HG03060 (cell line): ENCODE results near the gene VDR.
"Not testable (repeated sequence)": the region's sequence is repeated elsewhere in the genome, so short reads cannot be mapped to it uniquely, and the experiment has no call there.

ENCODE experiments used
- ATAC-seq: cut with Tn5 transposase; IDR thresholded peaks from one replicate; pipeline ENCODE4 v1.9.1; 2021; ENCODE audit warnings: low read depth, moderate number of reproducible peaks; ENCODE audit not compliant: unreplicated experiment

VDR gene

GRCh38 chr12:47851303-47851952 is 53.4 kb downstream of the VDR start:
- ATAC-seq = no peak

- ATAC-seq = no peak
Measured at GRCh38 chr12:47850153-47851084, 54.4 kb downstream of the VDR start.

GRCh38 chr12:47849261-47849660 is 55.5 kb downstream of the VDR start:
- no peak for ATAC-seq

- no peak for ATAC-seq
Measured at GRCh38 chr12:47848853-47849252, 55.9 kb downstream of the VDR start.

- ATAC-seq = no peak
Measured at GRCh38 chr12:47846294-47846996, 58.3 kb downstream of the VDR start.

GRCh38 chr12:47845081-47845480 is 59.7 kb downstream of the VDR start:
- no peak for ATAC-seq

- no peak for ATAC-seq
Measured at GRCh38 chr12:47844264-47845019, 60.4 kb downstream of the VDR start.

GRCh38 chr12:47843226-47843980 is 61.4 kb downstream of the VDR start:
- ATAC-seq = no peak

- ATAC-seq = not testable (repeated sequence)
Measured at GRCh38 chr12:47842543-47842942, 62.3 kb downstream of the VDR start.

GRCh38 chr12:47841910-47842309 is 62.9 kb downstream of the VDR start:
- ATAC-seq = no peak

- ATAC-seq = no peak
Measured at GRCh38 chr12:47841501-47841900, 63.3 kb downstream of the VDR start.

- ATAC-seq = no peak
Measured at GRCh38 chr12:47840571-47840970, 64.2 kb downstream of the VDR start.

- no peak for ATAC-seq
Measured at GRCh38 chr12:47839214-47839876, 65.4 kb downstream of the VDR start.

GRCh38 chr12:47838286-47838931 is 66.4 kb downstream of the VDR start:
- ATAC-seq = no peak

- ATAC-seq = no peak
Measured at GRCh38 chr12:47837190-47838171, 67.3 kb downstream of the VDR start.

GRCh38 chr12:47835831-47836155 is 69.0 kb downstream of the VDR start:
- ATAC-seq = no peak

GRCh38 chr12:47835006-47835830 is 69.6 kb downstream of the VDR start:
- no peak for ATAC-seq
